ENCODE data around the gene HOXC4. TPM values are rescaled to one million over a fixed set of nuclear protein-coding genes. Genes with fewer than 3 reads are reported as not detected.
"Not testable (repeated sequence)": the region's sequence is repeated elsewhere in the genome, so short reads cannot be mapped to it uniquely, and the experiment has no call there.

The HOXC4 gene
- polyA plus RNA-seq, 3 donors = 0.18 to 5.6 (median 0.51) TPM

DNA sequence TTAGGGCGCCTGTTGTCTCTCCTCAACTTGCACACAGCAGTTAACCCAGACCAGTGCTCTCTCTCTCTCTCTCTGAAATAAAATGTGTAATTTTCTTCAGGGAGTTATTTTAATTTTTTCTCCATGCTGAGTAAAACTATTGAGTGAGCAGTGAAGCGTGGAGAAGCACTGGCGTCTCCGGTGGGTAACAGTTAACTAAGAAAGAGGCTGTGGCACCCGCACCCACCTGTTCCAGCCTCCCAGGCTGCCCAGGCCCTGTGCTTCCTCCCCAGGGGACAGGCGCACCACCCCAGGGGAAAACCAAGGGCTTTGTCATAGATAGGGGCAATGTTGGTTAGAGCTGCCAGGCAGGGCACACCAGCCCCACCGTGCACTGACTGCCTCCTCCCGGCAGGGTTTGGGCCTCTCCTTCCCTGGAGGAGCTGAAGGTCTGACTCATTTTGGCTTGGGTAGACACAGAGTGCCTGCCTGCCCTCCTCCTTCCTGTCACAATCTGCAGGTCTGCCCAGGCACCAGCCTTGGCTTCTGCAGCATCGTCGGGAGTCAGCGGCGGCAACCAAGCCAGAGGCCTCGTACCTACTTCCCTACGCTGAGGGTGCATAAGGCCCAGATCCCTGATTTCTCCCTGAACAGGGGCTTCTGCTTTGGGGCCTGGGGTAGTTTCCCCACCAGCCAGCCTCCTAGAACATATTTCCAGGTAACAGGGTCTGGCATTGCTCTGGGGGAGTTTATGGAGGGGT, 16.8 kb upstream of the HOXC4 start:
- WGBS, 3 donors = 56 to 70% (median 64%) methylated on average over 14 of the region's 14 CpGs
- no peak overlapping the region for H3K27ac ChIP-seq (ENCODE audit: low read depth, low read length)

DNA sequence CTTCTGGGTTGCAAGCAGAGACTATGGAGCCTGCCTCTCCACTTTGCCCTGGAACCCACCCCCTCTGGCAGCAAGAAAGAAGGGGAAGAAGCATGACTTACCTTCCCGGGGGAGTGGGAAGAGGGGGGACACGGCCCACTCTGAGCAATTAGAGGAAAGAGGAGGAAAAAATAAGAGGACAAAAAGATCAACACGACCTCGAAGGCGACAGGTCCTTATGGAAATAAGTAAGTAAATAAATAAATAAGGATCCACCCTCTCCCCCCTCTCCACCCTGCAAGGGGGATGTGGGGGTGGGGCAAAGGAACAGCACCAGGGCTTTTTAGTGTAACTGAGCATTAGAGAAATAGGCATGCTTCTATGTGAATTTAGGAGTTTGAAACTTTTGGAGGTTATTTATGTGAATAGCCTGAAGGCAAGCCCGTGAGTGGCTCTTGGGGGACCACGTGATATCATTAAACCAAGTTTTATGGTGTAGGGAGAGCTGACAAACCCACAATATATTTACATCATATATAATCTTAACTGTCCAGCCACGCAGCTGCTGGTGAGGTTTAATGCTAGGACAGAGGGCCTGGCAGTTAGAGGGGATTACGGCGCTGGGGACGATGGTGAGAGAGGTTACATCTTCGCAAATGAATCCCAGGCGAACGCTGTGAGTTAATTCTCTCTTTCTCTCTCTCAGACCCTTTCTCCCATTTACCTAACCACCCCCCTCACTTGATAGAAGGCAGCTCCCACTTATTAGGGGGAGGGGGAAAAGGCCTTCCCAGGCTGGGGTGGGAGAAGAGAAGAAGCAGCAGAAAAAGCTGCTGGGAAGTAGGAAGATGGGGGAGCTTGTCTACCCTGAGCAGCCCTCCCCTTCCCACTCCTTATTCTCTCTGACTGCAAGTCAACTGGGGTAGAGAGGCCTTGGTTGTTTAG, 16.0 kb upstream of the HOXC4 start:
- no peak overlapping the region for H3K27ac ChIP-seq (ENCODE audit: low read depth, low read length)

DNA sequence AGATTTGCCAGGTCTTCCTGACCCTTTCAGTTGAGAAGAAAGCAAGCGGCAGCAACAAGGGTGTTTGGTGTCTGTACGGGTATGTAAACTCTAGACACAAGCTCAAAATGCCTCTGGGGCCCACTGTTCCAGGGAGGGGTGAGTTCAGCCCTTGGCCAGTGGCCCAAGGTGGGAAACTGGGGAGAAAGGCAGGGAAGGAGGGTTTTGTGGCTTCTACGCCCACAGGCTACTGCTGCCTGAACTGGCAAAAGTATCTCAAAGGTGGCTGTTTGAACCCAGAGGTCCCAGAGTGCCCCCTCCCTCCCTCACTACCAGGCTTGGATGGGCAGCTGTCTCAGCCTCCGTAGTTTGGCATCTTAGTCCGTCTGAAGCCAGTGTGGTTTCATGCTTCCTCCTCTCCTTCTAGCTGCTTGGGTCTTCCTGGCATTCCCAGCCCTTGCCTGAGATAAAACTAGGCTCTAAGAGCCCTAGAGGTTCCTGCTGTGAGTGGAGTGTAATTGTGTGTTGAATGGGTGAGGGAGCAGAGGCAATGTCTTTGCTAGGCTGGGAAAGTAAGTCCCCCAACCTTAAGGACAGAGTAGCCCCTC, 15.3 kb upstream of the HOXC4 start:
- H3K27ac ChIP-seq (ENCODE audit: low read depth, low read length) = no peak overlapping the region
- 46 to 58% (median 50%) methylated on average over 5 of the region's 5 CpGs for WGBS, 3 donors

More for the DNA sequence above, 16.0 kb upstream of the HOXC4 start:
- 47 to 58% (median 54%) methylated on average over 14 of the region's 14 CpGs for WGBS, 3 donors

DNA sequence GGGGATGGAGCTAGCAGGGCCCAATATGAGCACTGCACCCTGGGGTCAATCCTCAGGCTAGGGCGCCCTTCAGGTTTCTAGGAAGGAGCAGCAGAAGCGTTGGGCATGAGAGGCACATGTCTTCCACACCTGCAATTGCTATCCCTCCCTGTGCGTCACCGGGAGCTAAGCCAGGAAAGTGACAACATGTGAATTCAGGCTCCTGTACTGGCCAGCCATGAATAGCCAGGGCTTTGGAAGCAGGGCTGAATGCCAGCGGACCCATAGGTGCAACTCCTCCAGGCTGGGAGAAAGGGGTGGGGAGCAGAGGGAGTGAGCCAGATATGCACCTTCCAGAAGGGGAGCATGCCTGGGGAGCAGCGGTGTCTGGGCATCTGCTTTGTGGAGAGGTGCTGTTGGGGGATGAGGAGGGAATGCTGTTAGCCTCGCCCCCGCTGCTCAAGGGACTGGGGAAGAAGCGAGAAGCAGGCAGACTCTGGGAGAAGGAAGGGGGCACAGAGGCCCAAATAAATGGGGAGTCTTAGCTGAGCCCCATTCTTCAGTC, 14.7 kb upstream of the HOXC4 start:
- no peak overlapping the region for H3K27ac ChIP-seq (ENCODE audit: low read depth, low read length)
- WGBS, 3 donors = 17 to 45% (median 44%) methylated on average over 9 of the region's 9 CpGs

DNA sequence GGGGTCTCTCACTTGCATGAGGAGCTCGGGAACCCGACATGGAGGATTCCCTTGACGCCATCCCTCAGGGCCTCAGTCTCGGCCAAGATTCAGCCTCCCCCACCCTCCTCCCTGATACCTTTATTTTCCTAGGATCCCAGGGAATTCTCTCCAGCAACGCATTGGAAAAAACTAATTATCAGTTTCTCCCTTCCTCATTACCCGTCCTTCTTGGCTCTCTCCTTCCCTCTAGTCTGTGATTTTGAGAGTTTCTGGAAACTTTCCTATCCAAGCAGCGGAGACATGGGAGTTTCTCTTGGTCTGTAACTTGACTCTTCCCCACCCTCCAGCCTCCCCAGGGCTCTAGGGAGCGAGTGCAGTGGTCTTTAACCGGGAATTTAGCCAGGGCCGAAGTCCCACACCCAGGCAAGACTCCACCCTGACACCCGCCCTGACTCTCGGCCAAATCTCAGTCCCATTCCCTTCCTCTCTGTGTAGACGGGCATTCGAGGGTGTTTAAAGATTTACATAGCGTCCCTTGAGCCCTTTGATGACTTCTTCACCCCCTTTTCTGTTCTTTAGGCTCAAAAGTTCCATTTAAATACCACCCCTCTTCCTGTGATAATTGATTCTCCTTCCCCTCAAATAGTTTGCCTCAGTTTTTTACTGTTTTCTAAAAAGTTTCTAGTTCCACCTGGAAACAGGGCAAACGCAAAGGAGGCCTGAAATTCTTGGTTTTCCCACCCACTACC, 14.1 kb upstream of the HOXC4 start:
- H3K27ac ChIP-seq (ENCODE audit: low read depth, low read length) = no peak overlapping the region
- 8 to 21% (median 20%) methylated on average over 15 to 16 of the region's 16 CpGs for WGBS, 3 donors

DNA sequence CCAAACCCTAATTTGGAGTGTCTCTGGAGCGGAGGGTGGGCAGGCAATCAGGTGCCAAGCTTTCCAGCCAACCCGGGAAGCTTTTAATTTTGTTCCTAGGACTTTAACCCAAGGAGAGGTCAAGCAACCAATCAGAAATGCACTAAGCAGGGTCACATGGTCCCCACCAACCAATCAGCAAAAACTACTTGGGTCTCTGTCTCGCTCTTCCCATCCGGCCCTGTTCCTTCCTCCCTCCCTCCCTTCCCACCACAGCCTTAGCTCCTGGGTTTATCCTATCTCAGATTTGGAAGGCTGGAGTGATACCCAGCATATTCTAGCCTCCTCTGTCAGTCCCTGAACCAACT, 13.5 kb upstream of the HOXC4 start:
- no peak overlapping the region for H3K27ac ChIP-seq (ENCODE audit: low read depth, low read length)
- 29 to 44% (median 33%) methylated on average over 4 of the region's 4 CpGs for WGBS, 3 donors

DNA sequence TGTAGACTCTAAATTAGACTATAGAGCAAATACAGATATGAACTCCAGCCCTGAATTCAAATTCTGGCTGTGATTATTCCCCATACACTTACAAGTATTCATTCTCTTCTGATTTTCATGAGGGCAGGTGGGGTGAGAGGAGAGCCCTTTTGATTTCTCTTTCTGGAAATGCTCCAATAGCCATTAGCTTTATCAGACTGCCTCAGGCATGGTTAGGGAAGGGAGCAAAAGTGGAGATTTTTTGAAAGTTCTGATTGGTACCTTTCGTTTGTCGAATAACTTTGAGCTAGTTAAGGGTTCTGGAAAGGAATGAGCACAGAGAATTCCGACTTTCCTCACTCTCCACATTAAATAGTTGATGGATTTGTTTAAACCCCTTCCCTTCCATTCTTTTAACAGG, 13.0 kb upstream of the HOXC4 start:
- WGBS, 3 donors = 56 to 75% (median 69%) methylated on average over 3 of the region's 3 CpGs
- H3K27ac ChIP-seq (ENCODE audit: low read depth, low read length) = no peak overlapping the region

DNA sequence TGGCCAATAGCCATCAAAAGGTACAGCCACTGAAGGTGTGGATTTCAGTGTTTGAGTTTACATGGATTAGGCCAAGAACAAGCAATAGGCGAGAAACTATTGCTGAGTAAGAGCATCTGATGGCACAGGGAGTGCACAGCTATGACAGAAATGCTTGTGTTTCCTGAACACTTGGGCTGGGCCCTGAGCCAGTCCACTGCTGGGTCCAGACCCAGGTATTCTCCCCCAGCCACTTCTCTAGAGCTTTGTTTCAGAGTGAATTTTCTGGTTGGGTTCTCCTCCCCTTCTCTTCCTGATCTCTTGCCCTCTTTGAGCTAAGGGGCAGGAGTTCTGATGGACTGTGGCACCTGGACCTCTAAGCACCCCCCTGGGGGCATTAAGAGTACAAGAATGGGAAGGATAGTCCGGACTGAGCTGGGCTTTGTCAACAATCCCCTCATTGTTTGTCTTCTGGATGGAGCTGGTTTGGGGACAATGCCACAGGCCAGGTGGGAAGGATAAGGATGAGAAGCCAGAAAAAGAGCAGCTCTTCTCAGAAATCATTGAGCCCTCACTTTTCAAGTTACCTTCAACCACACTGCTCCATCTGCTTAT, 12.4 kb upstream of the HOXC4 start:
- no peak overlapping the region for H3K27ac ChIP-seq (ENCODE audit: low read depth, low read length)
- WGBS, 3 donors = 40 to 68% (median 61%) methylated on average over 2 of the region's 2 CpGs

DNA sequence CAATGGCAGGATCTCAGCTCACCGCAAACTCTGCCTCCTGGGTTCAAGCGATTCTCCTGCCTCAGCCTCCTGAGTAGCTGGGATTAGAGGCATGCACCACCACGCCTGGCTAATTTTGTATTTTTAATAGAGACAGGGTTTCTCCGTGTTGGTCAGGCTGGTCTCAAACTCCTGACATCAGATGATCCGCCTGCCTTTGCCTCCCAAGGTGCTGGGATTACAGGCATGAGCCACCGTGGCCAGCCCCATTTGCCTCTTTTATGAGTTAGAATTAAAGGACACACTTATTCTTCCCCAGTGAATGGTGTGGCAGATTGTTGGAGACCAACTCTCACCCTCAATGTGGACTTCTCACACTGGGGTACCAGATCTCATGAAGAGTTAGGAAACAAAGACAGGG, 11.6 kb upstream of the HOXC4 start:
- not testable (repeated sequence) for H3K27ac ChIP-seq (ENCODE audit: low read depth, low read length)
- WGBS, 3 donors = 53 to 74% (median 74%) methylated on average over 6 of the region's 6 CpGs

DNA sequence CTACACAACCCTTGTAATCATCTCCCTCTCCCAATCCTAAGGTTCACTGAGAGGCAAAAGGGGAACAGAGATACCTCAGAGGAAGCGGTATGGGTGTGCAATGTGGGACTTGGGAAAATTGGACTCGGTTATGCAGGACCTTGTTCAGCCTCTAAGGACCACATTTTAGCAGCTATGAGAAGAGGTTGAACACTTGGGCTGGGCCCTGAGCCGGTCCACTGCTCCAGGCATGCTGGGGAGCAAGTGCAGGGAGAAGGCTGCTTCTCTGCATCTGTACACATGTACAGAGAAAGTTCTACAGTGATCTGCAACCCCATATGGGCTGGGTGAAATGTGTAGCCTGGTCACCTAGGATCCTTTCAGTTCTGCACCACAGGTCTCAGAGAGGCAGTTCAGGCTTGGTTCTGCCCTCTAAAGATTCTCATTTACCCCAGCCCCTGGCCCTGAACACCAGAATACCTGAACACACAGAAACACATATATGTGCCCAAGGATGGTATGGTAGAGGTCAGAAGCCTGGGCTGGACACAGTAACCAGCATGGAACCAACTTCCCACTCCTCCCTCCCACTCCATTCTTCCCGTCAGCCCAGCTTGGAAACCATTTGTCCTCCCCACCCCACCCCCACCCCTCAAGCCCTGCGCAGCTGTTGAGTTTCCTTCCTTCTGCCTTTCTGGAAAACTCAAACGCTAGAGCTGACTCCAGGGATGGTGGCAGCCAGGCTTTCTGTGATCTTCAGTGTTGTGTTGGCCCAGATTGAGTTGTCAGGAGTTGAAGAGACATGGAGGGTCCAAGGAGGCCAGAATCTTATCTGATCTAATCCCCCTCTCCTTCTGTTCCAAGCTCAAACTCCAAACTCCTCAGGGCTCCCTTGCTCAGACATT, 10.4 kb upstream of the HOXC4 start:
- no peak overlapping the region for H3K27ac ChIP-seq (ENCODE audit: low read depth, low read length)
- 37 to 40% (median 38%) methylated on average over 6 of the region's 6 CpGs for WGBS, 3 donors

DNA sequence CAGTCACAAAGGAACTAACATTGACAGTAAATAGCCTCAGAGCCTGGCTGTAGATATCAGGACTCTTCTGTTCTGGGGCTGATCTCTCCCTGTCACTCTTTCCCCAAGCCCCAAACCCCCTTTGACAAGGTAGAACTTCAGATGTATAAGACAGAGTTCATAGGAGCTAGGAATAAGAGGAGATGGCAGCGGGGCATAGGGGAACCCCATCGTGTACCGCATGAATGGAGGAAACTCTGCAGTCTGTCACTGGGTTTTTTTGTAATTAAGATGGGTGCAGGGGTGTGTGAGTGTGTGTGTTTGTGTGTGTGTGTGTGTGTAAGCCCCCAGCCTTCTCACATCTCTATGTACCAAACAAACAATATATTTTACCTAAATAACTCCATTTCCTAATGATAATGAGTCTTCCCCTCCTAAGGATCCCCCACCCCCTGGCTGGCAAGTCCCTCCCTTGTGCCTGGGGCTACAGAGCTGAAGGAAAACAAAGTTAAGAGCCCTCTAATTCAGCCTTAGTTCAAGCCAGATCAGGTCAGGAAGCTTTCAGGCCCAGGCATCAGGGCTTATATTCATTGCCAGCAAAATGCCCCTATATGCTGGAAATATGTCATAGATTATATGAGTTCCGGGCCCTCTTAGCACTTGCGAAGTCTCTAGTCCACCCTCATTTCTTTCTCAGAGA, 9.1 kb upstream of the HOXC4 start:
- H3K27ac ChIP-seq (ENCODE audit: low read depth, low read length) = no peak overlapping the region
- 48 to 72% (median 61%) methylated on average over 5 of the region's 5 CpGs for WGBS, 3 donors

DNA sequence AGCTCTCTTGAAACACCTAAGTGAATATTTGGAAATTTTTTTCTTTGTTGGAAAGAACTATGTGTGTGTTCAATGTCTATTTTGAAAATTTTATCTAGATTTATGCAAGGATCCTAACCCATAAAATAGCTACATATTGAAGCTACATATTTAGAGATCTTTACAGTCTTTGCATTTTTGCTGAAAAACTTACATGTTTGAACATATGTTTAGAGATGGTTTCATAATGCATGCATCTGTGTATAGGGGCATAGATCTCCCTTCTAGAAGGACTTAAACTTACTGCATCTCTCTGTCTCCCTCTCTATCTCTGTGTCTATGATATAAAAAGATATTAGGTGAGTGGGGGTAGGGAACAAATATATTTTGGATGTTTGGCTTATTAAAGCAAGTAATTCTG, 8.2 kb upstream of the HOXC4 start:
- no peak overlapping the region for H3K27ac ChIP-seq (ENCODE audit: low read depth, low read length)

DNA sequence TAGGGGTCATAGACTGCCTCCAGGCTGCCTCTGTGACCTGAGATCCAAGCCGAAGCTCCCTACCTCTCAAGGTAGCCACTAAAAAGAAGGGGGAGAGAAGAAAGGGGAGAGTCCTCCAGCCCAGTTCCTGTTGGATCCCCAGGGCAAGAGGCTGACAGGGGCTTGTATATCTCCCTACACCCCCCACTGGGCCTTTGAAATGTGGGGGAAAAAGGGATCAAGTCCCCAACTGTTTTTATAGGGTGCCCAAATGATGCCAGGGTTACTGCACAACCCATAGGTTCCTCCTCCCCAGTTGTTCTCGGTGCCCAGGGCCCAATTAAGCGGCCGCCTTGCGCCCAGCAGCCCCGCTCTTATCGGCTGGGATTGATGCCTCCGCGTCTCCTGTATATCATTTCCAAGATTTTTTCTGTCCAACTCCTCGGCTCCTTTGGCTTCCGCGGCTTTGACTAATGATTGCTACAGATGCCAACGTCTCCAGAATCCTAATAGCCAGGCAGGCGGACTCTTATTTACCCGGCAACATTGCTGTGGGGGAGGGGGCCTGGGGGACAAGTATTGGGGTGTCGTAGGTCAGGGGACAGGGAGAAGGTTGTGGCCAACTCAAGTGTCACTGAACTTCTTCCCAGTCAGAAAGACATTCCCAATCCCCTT, 7.6 kb upstream of the HOXC4 start:
- WGBS, 3 donors = 17 to 65% (median 53%) methylated on average over 16 of the region's 16 CpGs

DNA sequence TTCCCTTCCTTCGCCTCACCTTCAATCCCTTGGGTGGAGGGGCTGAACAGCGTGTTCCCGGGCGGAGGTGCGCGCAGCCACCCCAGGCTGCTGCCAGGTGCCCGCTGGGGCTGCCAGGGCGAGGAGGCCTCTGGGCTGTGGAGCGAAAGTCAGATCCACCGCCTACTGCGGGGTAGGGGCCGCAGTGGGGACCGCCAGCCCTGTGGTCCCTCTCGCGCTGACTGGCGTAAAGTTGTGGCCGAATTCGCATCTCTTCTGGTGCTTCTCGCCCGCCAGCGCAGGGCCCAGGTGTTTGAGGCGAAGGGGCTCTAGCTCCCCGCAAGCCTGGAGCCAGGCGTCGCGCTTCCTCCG, 6.9 kb upstream of the HOXC4 start:
- 33 to 40% (median 39%) methylated on average over 27 of the region's 27 CpGs for WGBS, 3 donors
- H3K27ac ChIP-seq (ENCODE audit: low read depth, low read length) = no peak overlapping the region

More for the DNA sequence above, 7.6 kb upstream of the HOXC4 start:
- H3K27ac ChIP-seq (ENCODE audit: low read depth, low read length) = no peak overlapping the region

DNA sequence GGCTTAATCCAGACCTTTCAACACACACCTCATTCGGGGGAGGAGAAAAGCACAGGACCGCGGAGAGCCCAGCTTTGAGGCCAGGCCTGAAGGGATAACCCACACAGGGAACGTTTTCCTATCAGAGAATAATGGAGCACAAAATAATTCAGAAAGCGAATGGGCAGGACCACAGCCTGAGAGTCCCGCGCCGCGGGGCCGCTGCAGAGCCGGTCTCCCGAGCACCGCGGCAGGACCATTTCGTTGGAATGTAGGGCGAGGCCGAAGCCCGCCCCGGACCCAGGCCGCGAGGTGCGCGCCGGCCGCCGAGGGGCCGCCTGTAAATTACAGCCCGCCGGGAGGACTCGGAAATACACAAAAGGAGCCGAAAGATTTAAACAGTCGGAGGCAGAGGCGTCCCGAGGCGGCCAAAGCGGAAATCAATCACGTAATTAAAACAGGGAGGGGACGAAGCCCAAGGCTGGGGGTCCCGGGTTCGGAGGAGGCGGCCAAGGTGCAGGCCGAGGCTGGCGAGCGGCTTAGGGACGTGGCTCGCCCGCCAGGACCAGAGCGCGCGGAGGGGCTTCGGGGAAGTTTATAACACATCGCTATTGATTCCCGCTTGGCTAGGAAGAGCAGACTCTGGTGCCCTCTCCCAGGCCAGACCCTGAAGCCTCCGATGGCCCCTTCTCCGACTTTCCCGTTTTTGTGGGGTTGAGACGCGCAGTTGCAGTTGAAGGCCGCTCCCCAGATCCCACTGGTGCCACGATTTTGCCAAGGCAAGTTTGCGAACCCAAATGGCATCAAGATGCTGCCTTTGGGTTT, 6.3 kb upstream of the HOXC4 start:
- no peak overlapping the region for H3K27ac ChIP-seq (ENCODE audit: low read depth, low read length)
- WGBS, 3 donors = 12 to 34% (median 32%) methylated on average over 61 of the region's 61 CpGs

DNA sequence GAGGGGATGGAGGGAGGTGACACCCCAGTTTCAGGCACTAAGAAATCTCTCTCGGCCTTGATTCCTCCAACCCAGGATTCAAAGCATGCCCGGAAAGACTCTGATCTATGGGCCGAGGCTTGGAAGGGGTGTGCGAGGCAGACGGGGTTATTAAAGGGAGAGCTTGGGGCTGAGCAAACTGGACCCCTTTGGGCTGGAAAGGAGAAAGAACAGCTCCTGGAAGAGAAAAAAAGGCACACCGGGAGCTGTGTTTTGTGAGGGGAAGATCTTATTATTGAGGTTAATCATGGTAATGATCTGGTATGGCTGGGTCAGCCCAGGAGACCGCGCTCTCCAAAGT, 5.7 kb upstream of the HOXC4 start:
- H3K27ac ChIP-seq (ENCODE audit: low read depth, low read length) = no peak overlapping the region
- WGBS, 3 donors = 29 to 62% (median 57%) methylated on average over 8 of the region's 8 CpGs
